IMR-90 (cell line): Measurements from ENCODE around the gene JAKMIP1. TPM values are rescaled to one million over a fixed set of nuclear protein-coding genes. Genes with fewer than 3 reads are reported as not detected.

Experiments used
- ATAC-seq: fragments of 200-7000 bp; cut with Tn5 transposase; 2 replicates; pipeline ENCODE4 v1.9.1; 2020; ENCODE audit warnings: low read depth, mild to moderate bottlenecking, moderate library complexity
- BruUV-seq: library from RNA; stranded (reverse); fragments of 400-500 nt; replicated peaks from 2 replicates; lab custom pipeline; 2021; lab: Mats Ljungman, UMichigan
- CTCF ChIA-PET: fragments of 300-600 bp; formaldehyde crosslinking; extraction: SDS; loops from one replicate; lab custom pipeline; 2021; ENCODE audit warnings: antibody characterized with exemption; lab: Yijun Ruan, JAX
- POLR2A ChIA-PET: fragments of 300-600 bp; sonication (Branson Sonifier 250); formaldehyde crosslinking; loops from one replicate; lab custom pipeline; 2022; ENCODE audit warnings: antibody characterized with exemption; ENCODE audit not compliant: unreplicated experiment; lab: Charles Lee
- DNase-seq: peaks from one replicate; pipeline ENCODE4 v3.0.0; 2013
- H2AFZ ChIP-seq: replicated peaks from 2 replicates; pipeline ENCODE3; 2013; ENCODE audit warnings: low read length, mild to moderate bottlenecking; ENCODE audit not compliant: poor library complexity
- H2AK5ac ChIP-seq: 2 replicates; pipeline ENCODE4 v1.6.1; 2013; ENCODE audit warnings: low read depth, low read length, inconsistent platforms
- H2AK9ac ChIP-seq: replicated peaks from 2 replicates; pipeline ENCODE3; 2013; ENCODE audit warnings: mild to moderate bottlenecking, low read depth, low read length, moderate library complexity; ENCODE audit not compliant: poor library complexity
- H2BK120ac ChIP-seq: 2 replicates; pipeline ENCODE4 v1.6.1; 2013; ENCODE audit warnings: low read depth, low read length, inconsistent platforms
- H2BK15ac ChIP-seq: 3 replicates; pipeline ENCODE4 v1.6.1; 2013; ENCODE audit warnings: low read depth, low read length, inconsistent platforms
- H2BK20ac ChIP-seq: 2 replicates; pipeline ENCODE4 v1.6.1; 2013; ENCODE audit warnings: low read depth, mild to moderate bottlenecking, inconsistent platforms, low read length, moderate library complexity
- H2BK5ac ChIP-seq: 2 replicates; pipeline ENCODE4 v1.6.1; 2013; ENCODE audit warnings: mild to moderate bottlenecking, low read depth, low read length, inconsistent platforms; ENCODE audit not compliant: poor library complexity, severe bottlenecking
- H3K14ac ChIP-seq: replicated peaks from 2 replicates; pipeline ENCODE4 v1.6.1; 2013; ENCODE audit warnings: low read depth, low read length, inconsistent platforms
- H3K18ac ChIP-seq: 2 replicates; pipeline ENCODE4 v1.6.1; 2013; ENCODE audit warnings: low read depth, low read length, control low read depth
- H3K23ac ChIP-seq: 2 replicates; pipeline ENCODE4 v1.6.1; 2013; ENCODE audit warnings: low read depth, low read length, inconsistent platforms
- H3K27ac ChIP-seq: 2 replicates; pipeline ENCODE4 v1.5.1; 2013; ENCODE audit warnings: mild to moderate bottlenecking, control low read depth, low read length; ENCODE audit not compliant: insufficient read depth
- H3K27me3 ChIP-seq: 2 replicates; pipeline ENCODE4 v1.6.1; 2013; ENCODE audit warnings: low read length; ENCODE audit not compliant: control insufficient read depth, insufficient read depth
- H3K36me3 ChIP-seq: 2 replicates; pipeline ENCODE4 v1.6.1; 2013; ENCODE audit warnings: low read length, mixed read lengths; ENCODE audit not compliant: control insufficient read depth, insufficient read depth
- H3K4ac ChIP-seq: 2 replicates; pipeline ENCODE4 v1.6.1; 2013; ENCODE audit warnings: low read depth, low read length, inconsistent platforms
- H3K4me1 ChIP-seq: 2 replicates; pipeline ENCODE4 v1.6.1; 2013; ENCODE audit warnings: low read length, mixed read lengths; ENCODE audit not compliant: control insufficient read depth, insufficient read depth
- H3K4me2 ChIP-seq: 2 replicates; pipeline ENCODE4 v1.6.1; 2013; ENCODE audit warnings: low read depth, mild to moderate bottlenecking, control low read depth, low read length, moderate library complexity
- H3K4me3 ChIP-seq: 2 replicates; pipeline ENCODE4 v1.5.1; 2013; ENCODE audit warnings: low read depth, mild to moderate bottlenecking, control low read depth, low read length, moderate library complexity; ENCODE audit not compliant: insufficient read depth
- H3K56ac ChIP-seq: 2 replicates; pipeline ENCODE4 v1.6.1; 2013; ENCODE audit warnings: low read length, inconsistent platforms; ENCODE audit not compliant: insufficient read depth; ENCODE audit errors: extremely low read depth
- H3K79me1 ChIP-seq, 2 experiments: 2 replicates each; pipeline ENCODE4 v1.6.1; 2013; ENCODE audit warnings: low read length in 2 of 2, inconsistent platforms in 1 of 2, low read depth in 1 of 2
- H3K9ac ChIP-seq: 2 replicates; pipeline ENCODE4 v1.6.1; 2013; ENCODE audit warnings: low read depth, low read length, control low read depth
- H3K9me1 ChIP-seq: 2 replicates; pipeline ENCODE4 v1.6.1; 2013; ENCODE audit warnings: low read length, inconsistent platforms; ENCODE audit not compliant: insufficient read depth
- H3K9me3 ChIP-seq: 2 replicates; pipeline ENCODE4 v1.6.1; 2013; ENCODE audit warnings: low read length; ENCODE audit not compliant: control insufficient read depth, insufficient read depth
- H4K20me1 ChIP-seq: 2 replicates; pipeline ENCODE4 v1.6.1; 2013; ENCODE audit warnings: low read length, inconsistent platforms; ENCODE audit not compliant: insufficient read depth
- H4K5ac ChIP-seq: 2 replicates; pipeline ENCODE4 v1.6.1; 2013; ENCODE audit warnings: mild to moderate bottlenecking, low read depth, low read length, control low read depth
- H4K8ac ChIP-seq, 2 experiments: 2 replicates each; pipeline ENCODE4 v1.6.1; 2013; ENCODE audit warnings: low read depth in 2 of 2, low read length in 2 of 2, control low read depth in 1 of 2, inconsistent platforms in 1 of 2
- H4K91ac ChIP-seq: 2 replicates; pipeline ENCODE4 v1.6.1; 2013; ENCODE audit warnings: low read depth, low read length, inconsistent platforms; ENCODE audit not compliant: insufficient read depth
- BHLHE40 ChIP-seq: fragments of 150-350 bp; IDR thresholded peaks from 2 replicates; pipeline ENCODE4 v1.6.1; 2016; ENCODE audit warnings: mild to moderate bottlenecking, low read depth, low read length
- CTCF ChIP-seq: conservative IDR thresholded peaks from 2 replicates; pipeline ENCODE4 v1.5.1; 2012; ENCODE audit warnings: mild to moderate bottlenecking, low read depth, low read length, improper control_type of control experiment
- MAFK ChIP-seq: IDR thresholded peaks from 2 replicates; pipeline ENCODE4 v1.6.1; 2012; ENCODE audit warnings: low read depth, low read length, improper control_type of control experiment
- POLR2A ChIP-seq: IDR thresholded peaks from 2 replicates; pipeline ENCODE4 v1.6.1; 2012; ENCODE audit warnings: mild to moderate bottlenecking, low read depth, low read length
- SMC3 ChIP-seq: fragments of 150-350 bp; IDR thresholded peaks from 2 replicates; pipeline ENCODE4 v1.6.1; 2016; ENCODE audit warnings: low read depth, mild to moderate bottlenecking, antibody characterized with exemption, low read length, moderate library complexity
- WGBS, 2 experiments: methylation state at CpG; one replicate each; pipeline versions ENCODE4 v1.1.5 to v1.1.7; 2013; ENCODE audit warnings: missing lambda C conversion rate in 2 of 2; ENCODE audit not compliant: insufficient read length in 1 of 2; ENCODE audit errors: extremely low coverage in 2 of 2; 5-methylcytosine and 5-hydroxymethylcytosine counted together
- dilution Hi-C: fragments of 300-500 bp; cut with HindIII; formaldehyde crosslinking; loops from one replicate; pipeline ENCODE4 v1.14.3; 2018; ENCODE audit warnings: low sequenced_read_pairs; ENCODE audit not compliant: unreplicated experiment
- in situ Hi-C: fragments of 300-500 bp; cut with MboI; formaldehyde crosslinking; loops from 3 replicates; pipeline ENCODE4 v1.14.3; 2019; ENCODE audit warnings: low sequenced_read_pairs, inconsistent platforms, mixed read lengths
- intact Hi-C: fragments of 100-400 bp; cut with micrococcal nuclease; formaldehyde crosslinking; loops from 2 replicates; pipeline ENCODE4 v1.10.0; 2022
- polyA plus RNA-seq, 3 experiments: library from polyadenylated mRNA; depleted of rRNA; stranded (reverse); fragments of >200 nt; gene quantifications; 2 replicates each; pipeline ENCODE4 v1.2.3, GENCODE V29; 2012; ENCODE audit warnings: low replicate concordance in 1 of 3
- total RNA-seq: library from RNA; depleted of rRNA; stranded (reverse); fragments of >200 nt; gene quantifications from 2 replicates; pipeline ENCODE4 v1.2.3, GENCODE V29; 2012

The JAKMIP1 gene
- total and polyA plus RNA-seq, 2 of the 4 experiments (the other 2 are of a cell fraction): not detected

GRCh38 chr4:6189511-6189910 lies 10.8 kb downstream of the JAKMIP1 start:
- no CpG with 5 or more reads among the region's 5 CpGs for WGBS, 2 experiments
- Histone ChIP-seq H3K4me2 (no peak overlapping the region), H2BK5ac (no peak overlapping the region), H3K27me3 (no peaks in the 10 kb centered on the region), H4K20me1 (no peaks in the 10 kb centered on the region), H3K18ac (no peak overlapping the region), H3K9ac (no peak overlapping the region), H3K9me3 (no peaks in the 10 kb centered on the region), H2AK9ac (no peak overlapping the region), H3K27ac (no peak overlapping the region), H4K8ac (no peak overlapping the region), H2BK15ac (no peak overlapping the region), H3K23ac (no peak overlapping the region), H4K91ac (no peak overlapping the region), H3K36me3 (no peaks in the 10 kb centered on the region), H3K14ac (no peak overlapping the region), H2BK20ac (no peak overlapping the region), H3K4me1 (no peaks in the 10 kb centered on the region), H3K9me1 (no peaks in the 10 kb centered on the region), H3K4me3 (no peak overlapping the region), H2AK5ac (no peak overlapping the region), H4K5ac (no peak overlapping the region), H3K79me1 (no peaks in the 10 kb centered on the region), H3K4ac (no peak overlapping the region), H3K56ac (no peak overlapping the region), H2BK120ac (no peak overlapping the region), H2AFZ (no peak overlapping the region)
- ChIA-PET POLR2A (no interaction called here), CTCF (no interaction called here)
- dilution Hi-C loops (no loop called here), in situ Hi-C loops (no loop called here), intact Hi-C loops (no loop called here)
- no TSS peak for BruUV-seq
- TF ChIP-seq CTCF (no peak), POLR2A (no peak), MAFK (no peak), BHLHE40 (no peak), SMC3 (no peak)
- DNase-seq (no peak), ATAC-seq (no peak)
